Retinal pigment epithelial cell (primary cell): Measurements from ENCODE around the gene ACVR1B.

Source experiments
- DNase-seq: peaks from one replicate; pipeline ENCODE4 v3.0.0-alpha.2; 2010; ENCODE audit warnings: low read depth
- H3K4me3 ChIP-seq: 2 replicates; pipeline ENCODE4 v1.5.1; 2011; ENCODE audit warnings: mild to moderate bottlenecking, low read length, control low read depth, moderate library complexity
- CTCF ChIP-seq: conservative IDR thresholded peaks from 2 replicates; pipeline ENCODE4 v1.5.1; 2011; ENCODE audit warnings: low read depth, low read length, control low read depth, inconsistent platforms

ACVR1B gene

GRCh38 chr12:52019113-52019770 lies 67.7 kb downstream of the ACVR1B start:
- TF ChIP-seq CTCF, result no peak
- DNase-seq, result no peak
- no peak overlapping the region for H3K4me3 ChIP-seq

DNA sequence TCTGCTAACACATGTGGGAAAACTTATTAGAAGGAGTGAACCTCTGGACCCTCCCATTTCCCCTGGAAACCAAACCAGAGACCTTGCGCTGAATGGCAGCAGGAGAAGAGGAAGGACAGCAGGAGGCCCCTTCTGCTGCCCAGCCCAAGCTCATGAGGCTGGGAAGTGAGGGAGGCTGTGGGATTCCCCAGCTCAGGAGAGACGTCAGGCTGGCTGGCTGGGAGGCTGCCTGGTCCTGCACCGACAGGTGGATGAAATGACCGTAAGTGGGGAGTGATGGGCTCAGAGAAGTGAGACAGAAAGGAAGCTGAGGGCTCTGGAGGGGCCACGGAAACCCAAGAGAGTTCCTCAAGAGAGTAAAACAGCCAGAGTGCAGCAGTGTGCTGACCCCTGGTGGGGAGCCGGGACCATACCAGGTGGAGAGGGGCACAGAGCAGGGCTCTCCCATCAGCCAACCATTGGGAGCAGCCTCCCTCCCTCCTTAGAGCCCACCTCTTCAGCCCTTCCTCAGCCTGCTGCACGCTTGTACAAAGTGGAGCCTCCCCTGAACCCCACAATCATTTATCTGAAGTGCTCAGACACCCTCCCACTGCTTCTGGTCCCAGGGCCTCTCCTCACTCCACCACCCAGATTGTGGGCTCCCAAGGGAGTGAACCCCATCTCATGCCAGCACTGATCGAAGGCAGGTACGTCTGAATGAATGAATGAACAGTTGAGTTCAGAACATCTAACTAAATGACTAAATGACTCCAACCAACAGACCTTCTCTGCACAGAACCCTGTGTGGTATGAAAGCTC lies 69.2 kb downstream of the ACVR1B start:
- DNase-seq, result no peak
- TF ChIP-seq CTCF, result peak; percentile 91
- no peak overlapping the region for H3K4me3 ChIP-seq

- no peak for DNase-seq
- no peak for TF ChIP-seq CTCF
- peak overlapping the region; percentile 47 for H3K4me3 ChIP-seq
Observed at GRCh38 chr12:52022841-52023181, 71.3 kb downstream of the ACVR1B start.

GRCh38 chr12:52023182-52023975 lies 71.9 kb downstream of the ACVR1B start:
- DNase-seq, result no peak
- TF ChIP-seq CTCF, result peak; percentile 85

GRCh38 chr12:52023976-52024688 lies 72.6 kb downstream of the ACVR1B start:
- no peak overlapping the region for H3K4me3 ChIP-seq
- no peak for DNase-seq
- no peak for TF ChIP-seq CTCF

More at GRCh38 chr12:52023182-52023975, 71.9 kb downstream of the ACVR1B start:
- H3K4me3 ChIP-seq, result peak overlapping the region; percentile 47

DNA sequence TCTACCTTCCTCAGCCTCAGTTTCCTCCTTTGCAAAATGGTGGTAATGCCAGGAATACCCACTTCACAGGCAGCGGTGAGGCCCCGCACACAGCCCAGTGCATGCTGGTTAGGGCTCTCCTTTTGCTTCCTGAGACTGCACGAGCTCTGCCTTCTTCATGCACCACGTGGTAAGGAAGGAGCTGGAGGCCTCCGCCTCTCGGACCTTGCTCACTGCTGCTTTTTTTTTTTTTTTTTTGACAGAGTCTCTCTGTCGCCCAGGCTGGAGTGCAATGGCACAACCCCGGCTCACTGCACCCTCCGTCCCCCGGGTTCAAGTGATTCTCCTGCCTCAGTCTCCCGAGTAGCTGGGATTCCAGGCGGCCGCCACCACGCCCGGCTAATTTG lies 73.3 kb downstream of the ACVR1B start:
- no peak for TF ChIP-seq CTCF
- DNase-seq, result no peak
- H3K4me3 ChIP-seq, result no peak overlapping the region
